ENCODE measurements around the gene MTRF1L. TPM values are rescaled to one million over a fixed set of nuclear protein-coding genes. Genes with fewer than 3 reads are reported as not detected.

The MTRF1L gene
- polyA plus RNA-seq, 1 of the 3 experiments (the other 2 are of a cell fraction): 7.7 TPM

GRCh38 chr6:152950240-152950639 lies 52.3 kb downstream of the MTRF1L start:
- Histone ChIP-seq H2AFZ (ENCODE audit: low read depth) (no peak overlapping the region), H3K4me1 (ENCODE audit: control insufficient read depth in 1 of 2, insufficient read depth in 2 of 2, low read depth in 1 of 2, low read length in 1 of 2) (peaks cover 2 to 13% of the 10 kb centered on the region in 2 experiments; a peak in 3 of 4 replicates), H3K9me3 (no peaks in the 10 kb centered on the region), H3K9ac (no peak overlapping the region), H4K20me1 (ENCODE audit: insufficient read depth) (no peaks in the 10 kb centered on the region), H3K36me3 (replicated peaks in 1 of 2; ENCODE audit: control insufficient read depth in 1 of 2, insufficient read depth in 2 of 2, low read length in 1 of 2) (no peaks in the 10 kb centered on the region), H3K27ac (ENCODE audit: low read depth in 2 of 2, low read length in 1 of 2) (no peak overlapping the region), H3K4me2 (no peak overlapping the region), H3K9me2 (no peaks in the 10 kb centered on the region), H3K79me2 (ENCODE audit: insufficient read depth) (no peaks in the 10 kb centered on the region), H3K4me3 (ENCODE audit: low read depth in 2 of 2, low read length in 1 of 2) (no peak overlapping the region), H3K27me3 (ENCODE audit: insufficient read depth) (no peaks in the 10 kb centered on the region), H3F3A (replicated peaks; ENCODE audit: insufficient read depth) (peaks cover 7% of the 10 kb centered on the region)
- DNase-seq: no peak
- WGBS (ENCODE audit: low lambda C conversion rate): 73% methylated on average over 3 of the region's 3 CpGs
- ChIA-PET CTCF (interaction anchor here (0.9 to 6.7 kb wide), 9 partner anchors 52 to 465 kb away, joined by 3 to 156 read pairs (median 6); partner anchors contain the start of gene VIP), POLR2A (no interaction called here)
- TF ChIP-seq FOXM1 (IDR thresholded peaks at IDR 0.05; ENCODE audit: low read depth): no peak
- no peak for TF ChIP-seq POLR2AphosphoS5 (IDR thresholded peaks at IDR 0.05; ENCODE audit: low read depth, low read length)
- no peak for TF ChIP-seq MEF2A (IDR thresholded peaks at IDR 0.05; ENCODE audit: borderline replicate concordance, low read depth)
- no peak for TF ChIP-seq RXRA (IDR thresholded peaks at IDR 0.05; ENCODE audit: borderline replicate concordance, low read depth)
- TF ChIP-seq USF1 (IDR thresholded peaks at IDR 0.05; ENCODE audit: borderline replicate concordance, low read depth): no peak
- no peak for TF ChIP-seq YY1 (IDR thresholded peaks at IDR 0.05; ENCODE audit: low read depth)
- TF ChIP-seq IRF3 (IDR thresholded peaks at IDR 0.05; ENCODE audit: low read depth, low read length): no peak
- no peak for TF ChIP-seq RAD21 (IDR thresholded peaks at IDR 0.05; ENCODE audit: low read length)

GRCh38 chr6:152948150-152948768 lies 54.2 kb downstream of the MTRF1L start:
- DNase-seq: peak; percentile 49
- peaks cover 2 to 13% of the 10 kb centered on the region in 2 experiments; a peak in 3 of 4 replicates for H3K4me1 ChIP-seq (ENCODE audit: control insufficient read depth in 1 of 2, insufficient read depth in 2 of 2, low read depth in 1 of 2, low read length in 1 of 2)
- H3K9me3 ChIP-seq: no peaks in the 10 kb centered on the region; the same call in 1 of the 2 replicates
- H3F3A ChIP-seq (replicated peaks; ENCODE audit: insufficient read depth): peaks cover 7% of the 10 kb centered on the region
- CTCF ChIA-PET: interaction anchor here (0.6 to 6.7 kb wide), 57 partner anchors 9 to 673 kb away, joined by 3 to 156 read pairs (median 4); partner anchors contain the start of gene VIP
- no peak overlapping the region for H3K27ac ChIP-seq (ENCODE audit: low read depth in 2 of 2, low read length in 1 of 2)
- H3K4me3 ChIP-seq (ENCODE audit: low read depth in 2 of 2, low read length in 1 of 2): peak overlapping the region; percentile 24 to 28; a peak in 2 of 4 replicates
- H3K27me3 ChIP-seq (ENCODE audit: insufficient read depth): no peaks in the 10 kb centered on the region
- TF ChIP-seq RAD21 (IDR thresholded peaks at IDR 0.05; ENCODE audit: low read length) (peak; percentile 96), CHD2 (IDR thresholded peaks at IDR 0.05; ENCODE audit: low read length, partially characterized antibody) (no peak), SMC3 (IDR thresholded peaks at IDR 0.05; ENCODE audit: low read depth, low read length) (peak; percentile 89), CTCF (IDR thresholded peaks at IDR 0.05) (peak; percentile 71), FOXJ3 (CRISPR knock-in tag; IDR thresholded peaks at IDR 0.05) (no peak)
- no peaks in the 10 kb centered on the region for H3K9me2 ChIP-seq
- H2AFZ ChIP-seq (ENCODE audit: low read depth): peak overlapping the region; percentile 95; the same call in 1 of the 2 replicates
- H3K4me2 ChIP-seq: peak overlapping the region; percentile 36
- WGBS (ENCODE audit: low lambda C conversion rate): 13% methylated on average over 9 of the region's 9 CpGs
- H3K9ac ChIP-seq: no peak overlapping the region
- H3K36me3 ChIP-seq (replicated peaks in 1 of 2; ENCODE audit: control insufficient read depth in 1 of 2, insufficient read depth in 2 of 2, low read length in 1 of 2): no peaks in the 10 kb centered on the region
- POLR2A ChIA-PET: no interaction called here
- no peaks in the 10 kb centered on the region for H3K79me2 ChIP-seq (ENCODE audit: insufficient read depth)
- no peaks in the 10 kb centered on the region for H4K20me1 ChIP-seq (ENCODE audit: insufficient read depth)

Data from SK-N-SH (cell line).